Activated naive CD4-positive, alpha-beta T cell treated with anti-CD3 and anti-CD28 coated beads, Interleukin-2, amount 50 U/mL, for 16 hours (primary cell): Measurements from ENCODE around the gene NOPCHAP1.

Experiments used
- DNase-seq: peaks from one replicate; pipeline ENCODE4 v3.0.0-alpha.2; 2020

NOPCHAP1 gene

DNA sequence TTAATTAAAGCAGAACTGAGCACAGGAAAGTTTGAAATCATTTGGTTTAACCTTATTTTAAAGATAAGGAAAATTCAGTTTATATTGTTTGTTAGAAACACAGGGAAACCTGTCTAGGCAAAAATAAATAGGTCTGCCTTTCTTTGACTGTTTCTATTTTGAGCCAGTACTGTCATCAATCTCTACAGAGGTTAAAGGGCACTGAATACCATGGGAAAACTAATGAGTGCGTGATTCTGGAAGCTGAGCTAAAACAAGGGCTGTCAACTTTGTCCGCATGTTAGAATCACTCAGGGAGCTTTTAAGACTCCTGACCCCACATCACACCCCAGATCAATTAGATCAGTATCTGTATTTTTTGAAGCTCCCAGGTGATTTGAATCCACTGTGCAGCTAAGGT, 38.8 kb downstream of the NOPCHAP1 start:
- no peak for DNase-seq

- no peak for DNase-seq
These were observed 39.8 kb downstream of the NOPCHAP1 start for GRCh38 chr12:105025890-105026289.

GRCh38 chr12:105026411-105026810, 40.3 kb downstream of the NOPCHAP1 start:
- DNase-seq = no peak

GRCh38 chr12:105030820-105031807, 45.0 kb downstream of the NOPCHAP1 start:
- no peak for DNase-seq

- no peak for DNase-seq
These were observed 46.7 kb downstream of the NOPCHAP1 start for GRCh38 chr12:105032703-105033357.

- no peak for DNase-seq
These were observed 47.7 kb downstream of the NOPCHAP1 start for GRCh38 chr12:105033851-105034250.
